ENCODE measurements around the gene CLIP4. TPM values are rescaled to one million over a fixed set of nuclear protein-coding genes. Genes with fewer than 3 reads are reported as not detected.

Gene CLIP4
- total RNA-seq, 1 experiment from 2014 or later: 18.2 TPM

GRCh38 chr2:29096969-29097368 lies 18.2 kb upstream of the CLIP4 start:
- no peak for DNase-seq (ENCODE audit: low spot score)
- POLR2A ChIA-PET (ENCODE audit: low non-redundant PET): interaction anchor here (0.7 kb wide), 1 partner anchor 86 kb away, joined by 3 read pairs; no protein-coding TSS in a partner anchor
- intact Hi-C loops (cut with micrococcal nuclease; ENCODE audit: unreplicated experiment): no loop called here
- no peaks in the 10 kb centered on the region for H3K4me1 ChIP-seq (ENCODE audit: insufficient read depth, low read length, poor library complexity, severe bottlenecking)
- no peaks in the 10 kb centered on the region for H3K36me3 ChIP-seq (ENCODE audit: insufficient read depth, low read length, poor library complexity, severe bottlenecking)
- no peaks in the 10 kb centered on the region for H3K9me3 ChIP-seq (ENCODE audit: low read depth, low read length, poor library complexity, severe bottlenecking)
- CTCF ChIA-PET: no interaction called here
- H3K27ac ChIP-seq (ENCODE audit: low read depth, low read length, poor library complexity, severe bottlenecking): no peak overlapping the region
- TF ChIP-seq CTCF (conservative IDR thresholded peaks at IDR 0.05; ENCODE audit: low read depth, low read length): no peak
- no peak for TF ChIP-seq EZH2 (IDR thresholded peaks at IDR 0.05; ENCODE audit: borderline replicate concordance, low read depth, low read length, poor library complexity, severe bottlenecking)
- H3K4me3 ChIP-seq (ENCODE audit: low read depth, low read length, poor library complexity, severe bottlenecking): no peak overlapping the region
- H3K27me3 ChIP-seq (replicated peaks; ENCODE audit: insufficient read depth, low read depth, low read length, poor library complexity): no peaks in the 10 kb centered on the region
- no TSS peak for BruUV-seq (replicated peaks)

- ChIA-PET CTCF (no interaction called here), POLR2A (ENCODE audit: low non-redundant PET) (no interaction called here)
- Histone ChIP-seq H3K27me3 (replicated peaks; ENCODE audit: insufficient read depth, low read depth, low read length, poor library complexity) (no peaks in the 10 kb centered on the region), H3K4me1 (ENCODE audit: insufficient read depth, low read length, poor library complexity, severe bottlenecking) (no peaks in the 10 kb centered on the region), H3K36me3 (ENCODE audit: insufficient read depth, low read length, poor library complexity, severe bottlenecking) (no peaks in the 10 kb centered on the region), H3K4me3 (ENCODE audit: low read depth, low read length, poor library complexity, severe bottlenecking) (no peak overlapping the region), H3K9me3 (ENCODE audit: low read depth, low read length, poor library complexity, severe bottlenecking) (no peaks in the 10 kb centered on the region), H3K27ac (ENCODE audit: low read depth, low read length, poor library complexity, severe bottlenecking) (no peak overlapping the region)
- no peak for DNase-seq (ENCODE audit: low spot score)
- BruUV-seq (replicated peaks): no TSS peak
- no peak for TF ChIP-seq EZH2 (IDR thresholded peaks at IDR 0.05; ENCODE audit: borderline replicate concordance, low read depth, low read length, poor library complexity, severe bottlenecking)
- no peak for TF ChIP-seq CTCF (conservative IDR thresholded peaks at IDR 0.05; ENCODE audit: low read depth, low read length)
- intact Hi-C loops (cut with micrococcal nuclease; ENCODE audit: unreplicated experiment): no loop called here
Observed at GRCh38 chr2:29097569-29097968, 17.6 kb upstream of the CLIP4 start.

- H3K4me3 ChIP-seq (ENCODE audit: low read depth, low read length, poor library complexity, severe bottlenecking): no peak overlapping the region
- no TSS peak for BruUV-seq (replicated peaks)
- intact Hi-C loops (cut with micrococcal nuclease; ENCODE audit: unreplicated experiment): no loop called here
- no peak for DNase-seq (ENCODE audit: low spot score)
- ChIA-PET POLR2A (ENCODE audit: low non-redundant PET) (no interaction called here), CTCF (no interaction called here)
- H3K27ac ChIP-seq (ENCODE audit: low read depth, low read length, poor library complexity, severe bottlenecking): no peak overlapping the region
- no peaks in the 10 kb centered on the region for H3K27me3 ChIP-seq (replicated peaks; ENCODE audit: insufficient read depth, low read depth, low read length, poor library complexity)
- H3K36me3 ChIP-seq (ENCODE audit: insufficient read depth, low read length, poor library complexity, severe bottlenecking): no peaks in the 10 kb centered on the region
- no peak for TF ChIP-seq EZH2 (IDR thresholded peaks at IDR 0.05; ENCODE audit: borderline replicate concordance, low read depth, low read length, poor library complexity, severe bottlenecking)
- TF ChIP-seq CTCF (conservative IDR thresholded peaks at IDR 0.05; ENCODE audit: low read depth, low read length): no peak
- H3K4me1 ChIP-seq (ENCODE audit: insufficient read depth, low read length, poor library complexity, severe bottlenecking): no peaks in the 10 kb centered on the region
- H3K9me3 ChIP-seq (ENCODE audit: low read depth, low read length, poor library complexity, severe bottlenecking): no peaks in the 10 kb centered on the region
Observed at GRCh38 chr2:29100564-29100963, 14.7 kb upstream of the CLIP4 start.
